NCI-H128 (cell line): Measurements from ENCODE around the gene MGAT3.

Source experiments
- DNase-seq: peaks from one replicate; lab custom pipeline; 2025; ENCODE audit not compliant: unreplicated experiment; lab: John Stamatoyannopoulos, UW

The MGAT3 gene

GRCh38 chr22:39449708-39450107 lies 7.1 kb upstream of the MGAT3 start:
- DNase-seq = no peak

GRCh38 chr22:39450258-39450955 lies 6.4 kb upstream of the MGAT3 start:
- no peak for DNase-seq

- no peak for DNase-seq
Measured at GRCh38 chr22:39452740-39453040, 4.1 kb upstream of the MGAT3 start.

GRCh38 chr22:39453765-39454378 lies 2.9 kb upstream of the MGAT3 start:
- no peak for DNase-seq

- DNase-seq = no peak
Measured at GRCh38 chr22:39454385-39454871, 2.4 kb upstream of the MGAT3 start.

GRCh38 chr22:39457198-39457555 lies 365 bp downstream of the MGAT3 start:
- no peak for DNase-seq

- DNase-seq = no peak
Measured at GRCh38 chr22:39457556-39458443, 988 bp downstream of the MGAT3 start.

GRCh38 chr22:39458444-39459083 lies 1.8 kb downstream of the MGAT3 start:
- no peak for DNase-seq

- DNase-seq = no peak
Measured at GRCh38 chr22:39459681-39460080, 2.9 kb downstream of the MGAT3 start.

GRCh38 chr22:39462443-39463221 lies 5.8 kb downstream of the MGAT3 start:
- DNase-seq = no peak

GRCh38 chr22:39463277-39463676 lies 6.5 kb downstream of the MGAT3 start:
- no peak for DNase-seq

GRCh38 chr22:39463931-39464390 lies 7.1 kb downstream of the MGAT3 start:
- DNase-seq = no peak

GRCh38 chr22:39466228-39467006 lies 9.6 kb downstream of the MGAT3 start:
- no peak for DNase-seq

GRCh38 chr22:39467390-39467895 lies 10.6 kb downstream of the MGAT3 start:
- no peak for DNase-seq

- DNase-seq = no peak
Measured at GRCh38 chr22:39468487-39469325, 11.9 kb downstream of the MGAT3 start.

GRCh38 chr22:39469326-39469680 lies 12.5 kb downstream of the MGAT3 start:
- DNase-seq = no peak

GRCh38 chr22:39469681-39470450 lies 13.1 kb downstream of the MGAT3 start:
- DNase-seq = no peak
